GM12878 (cell line): ENCODE results near the gene AK8. TPM values are rescaled to one million over a fixed set of nuclear protein-coding genes. Genes with fewer than 3 reads are reported as not detected.

ENCODE experiments used
- ATAC-seq: fragments of 200-7000 bp; cut with Tn5 transposase; 3 replicates; pipeline ENCODE4 v1.9.1; 2020; ENCODE audit warnings: mild to moderate bottlenecking, moderate library complexity
- BruUV-seq: library from RNA; stranded (reverse); fragments of 400-500 nt; replicated peaks from 2 replicates; lab custom pipeline; 2021; lab: Mats Ljungman, UMichigan
- CTCF ChIA-PET: fragments of 300-600 bp; sonication (Branson Sonifier 250); formaldehyde crosslinking; extraction: SDS; loops from one replicate; lab custom pipeline; 2021; ENCODE audit warnings: inconsistent platforms; lab: Yijun Ruan, JAX
- POLR2A ChIA-PET: fragments of 350-600 bp; formaldehyde crosslinking; extraction: SDS; loops from one replicate; lab custom pipeline; 2021; ENCODE audit warnings: inconsistent platforms; lab: Charles Lee
- RAD21 ChIA-PET: fragments of 300-600 bp; sonication (Branson Sonifier 250); formaldehyde crosslinking; loops from one replicate; lab custom pipeline; 2023; ENCODE audit warnings: antibody characterized with exemption; ENCODE audit not compliant: unreplicated experiment; lab: Charles Lee
- SMC1A ChIA-PET: fragments of 300-600 bp; sonication (Branson Sonifier 250); formaldehyde crosslinking; loops from one replicate; lab custom pipeline; 2023; ENCODE audit not compliant: unreplicated experiment, uncharacterized antibody; lab: Charles Lee
- DNase-seq: peaks from one replicate; pipeline ENCODE4 v3.0.0-alpha.2; 2011; ENCODE audit warnings: low read depth, low spot score
- FAIRE-seq: peaks from 3 replicates; lab custom pipeline; 2011; peaks lifted over from hg19 to GRCh38; lab: Jason Lieb, UNC
- H2AFZ ChIP-seq: 2 replicates; pipeline ENCODE4 v1.6.0; 2011; ENCODE audit warnings: low read depth, low read length, control low read depth; ENCODE audit not compliant: control insufficient read depth
- H3K27ac ChIP-seq: 2 replicates; pipeline ENCODE4 v1.5.1; 2011; ENCODE audit warnings: control low read depth; ENCODE audit not compliant: control insufficient read depth, insufficient read depth
- H3K27me3 ChIP-seq, 2 experiments: replicated peaks in 1 of 2; 2 replicates each; pipeline versions ENCODE4 v1.6.0 to v1.6.1; 2011; ENCODE audit warnings: low read length in 1 of 2; ENCODE audit not compliant: control insufficient read depth in 2 of 2, insufficient read depth in 2 of 2
- H3K36me3 ChIP-seq, 2 experiments: 2 replicates each; pipeline ENCODE4 v1.5.1; 2011; ENCODE audit warnings: low read length in 1 of 2; ENCODE audit not compliant: control insufficient read depth in 2 of 2, insufficient read depth in 2 of 2
- H3K4me1 ChIP-seq: 2 replicates; pipeline ENCODE4 v1.6.1; 2011; ENCODE audit warnings: mild to moderate bottlenecking, low read length, moderate library complexity, mixed read lengths; ENCODE audit not compliant: control insufficient read depth, insufficient read depth
- H3K4me2 ChIP-seq: 2 replicates; pipeline ENCODE4 v1.6.0; 2011; ENCODE audit warnings: control low read depth; ENCODE audit not compliant: control insufficient read depth, insufficient read depth
- H3K4me3 ChIP-seq: fragments of 200-600 bp; sonication (generic); 2 replicates; pipeline ENCODE4 v1.5.1; 2016
- H3K79me2 ChIP-seq: 2 replicates; pipeline ENCODE4 v1.6.0; 2011; ENCODE audit warnings: low read length; ENCODE audit not compliant: control insufficient read depth, insufficient read depth
- H3K9ac ChIP-seq: 2 replicates; pipeline ENCODE4 v1.8.0; 2011; ENCODE audit warnings: low read length, control low read depth, mixed read lengths; ENCODE audit not compliant: control insufficient read depth, insufficient read depth
- H3K9me3 ChIP-seq: replicated peaks from 3 replicates; pipeline ENCODE4 v1.5.1; 2011; ENCODE audit warnings: mild to moderate bottlenecking, low read length; ENCODE audit not compliant: control insufficient read depth, insufficient read depth
- H4K20me1 ChIP-seq: 2 replicates; pipeline ENCODE4 v1.6.0; 2011; ENCODE audit not compliant: control insufficient read depth, insufficient read depth
- CBFB ChIP-seq: IDR thresholded peaks from 2 replicates; pipeline ENCODE4 v1.6.1; 2016; ENCODE audit warnings: antibody characterized with exemption, low read depth
- CBX3 ChIP-seq: fragments of 200-600 bp; sonication (generic); IDR thresholded peaks from 2 replicates; pipeline ENCODE4 v1.6.1; 2016; ENCODE audit warnings: low read depth, borderline replicate concordance
- CHD4 ChIP-seq: fragments of 200-600 bp; sonication (generic); IDR thresholded peaks from 2 replicates; pipeline ENCODE4 v1.6.1; 2016; ENCODE audit warnings: mild to moderate bottlenecking
- EZH2 ChIP-seq: IDR thresholded peaks from 2 replicates; pipeline ENCODE4 v1.6.1; 2012; ENCODE audit warnings: low read depth, mild to moderate bottlenecking, control low read depth, inconsistent platforms, low read length, borderline replicate concordance; ENCODE audit not compliant: control insufficient read depth
- HCFC1 ChIP-seq: fragments of 150-350 bp; IDR thresholded peaks from 2 replicates; pipeline ENCODE4 v1.6.1; 2014; ENCODE audit warnings: low read length
- IKZF2 ChIP-seq, 2 experiments: fragments of 450-650 bp; IDR thresholded peaks; 2 replicates each; pipeline ENCODE4 v1.6.1; 2017; ENCODE audit warnings: mild to moderate bottlenecking in 2 of 2, moderate library complexity in 2 of 2
- MXI1 ChIP-seq: fragments of 150-350 bp; IDR thresholded peaks from 2 replicates; pipeline ENCODE4 v1.6.1; 2011; ENCODE audit warnings: low read depth, mild to moderate bottlenecking, inconsistent platforms, low read length, improper control_type of control experiment
- MYC ChIP-seq: IDR thresholded peaks from 2 replicates; pipeline ENCODE4 v1.6.1; 2011; ENCODE audit warnings: mild to moderate bottlenecking, low read length, moderate library complexity, inconsistent platforms; ENCODE audit not compliant: insufficient read depth, insufficient replicate concordance, insufficient read length, severe bottlenecking
- POLR2AphosphoS2 ChIP-seq: IDR thresholded peaks from 2 replicates; pipeline ENCODE4 v1.6.1; 2011; ENCODE audit warnings: low read depth, mild to moderate bottlenecking, low read length, improper control_type of control experiment, moderate library complexity
- POU2F2 ChIP-seq: IDR thresholded peaks from 3 replicates; pipeline ENCODE4 v1.6.1; 2011; ENCODE audit warnings: low read depth, mild to moderate bottlenecking, low read length, borderline replicate concordance
- SMAD5 ChIP-seq: IDR thresholded peaks from 2 replicates; pipeline ENCODE4 v1.6.1; 2016; ENCODE audit warnings: antibody characterized with exemption, low read depth
- SUPT20H ChIP-seq: IDR thresholded peaks from 2 replicates; pipeline ENCODE4 v1.6.1; 2011; ENCODE audit warnings: low read depth, mild to moderate bottlenecking, low read length, moderate library complexity, borderline replicate concordance; ENCODE audit not compliant: control insufficient read depth
- TARDBP ChIP-seq: IDR thresholded peaks from 2 replicates; pipeline ENCODE4 v1.6.1; 2016; ENCODE audit warnings: borderline replicate concordance
- ZNF217 ChIP-seq: fragments of 450-650 bp; IDR thresholded peaks from 2 replicates; pipeline ENCODE4 v1.6.1; 2017; ENCODE audit warnings: antibody characterized with exemption, mild to moderate bottlenecking
- ZSCAN29 ChIP-seq: fragments of 450-650 bp; IDR thresholded peaks from 2 replicates; pipeline ENCODE4 v1.6.1; 2017; ENCODE audit warnings: mild to moderate bottlenecking, moderate library complexity
- ZZZ3 ChIP-seq: IDR thresholded peaks from 2 replicates; pipeline ENCODE4 v1.6.1; 2011; ENCODE audit warnings: low read depth; ENCODE audit not compliant: control insufficient read depth, insufficient read length
- WGBS: methylation state at CpG from one replicate; pipeline ENCODE4 v1.1.6; 2016; ENCODE audit warnings: low lambda C conversion rate; ENCODE audit not compliant: insufficient replicate concordance, insufficient coverage; ENCODE audit errors: missing lambda C conversion rate; 5-methylcytosine and 5-hydroxymethylcytosine counted together
- in situ Hi-C: fragments of 300-500 bp; cut with MboI; formaldehyde crosslinking; loops from 9 replicates; pipeline ENCODE4 v1.14.3; 2018; ENCODE audit warnings: mixed read lengths
- intact Hi-C: fragments of 100-400 bp; cut with micrococcal nuclease; formaldehyde crosslinking; loops from one replicate; pipeline ENCODE4 v1.14.2; 2022; ENCODE audit not compliant: unreplicated experiment
- polyA plus RNA-seq, 11 experiments: library from polyadenylated mRNA; depleted of rRNA in 4 of 11; unstranded in 6 of 11; stranded (reverse) in 5 of 11; fragments of >200 nt; fragmentation: Nextera tagmentation in 4 of 11; fragmentation: Illumina TruSeq in 1 of 11; extraction: Ambion mirVana in 4 of 11; extraction: Trizol in 1 of 11; gene quantifications; 1 replicate in 1 of 11; 2 replicates in 10 of 11; pipeline versions ENCODE4 v1.2.1 to v1.2.3, GENCODE V29; 2011 to 2016; ENCODE audit warnings: inconsistent platforms in 2 of 11, missing spikeins in 2 of 11, low read depth in 1 of 11
- total RNA-seq, 4 experiments: library from RNA; depleted of rRNA in 3 of 4; stranded (reverse); fragments of >200 nt in 3 of 4; fragmentation: Illumina TruSeq in 1 of 4; extraction: Trizol in 1 of 4; gene quantifications; 2 replicates each; pipeline versions ENCODE4 v1.2.1 to v1.2.3, GENCODE V29; 2013 to 2021
- TF ChIP-seq, protein P1 (sequence below): fragments of 450-650 bp; IDR thresholded peaks from 2 replicates; pipeline ENCODE4 v1.6.1; 2017; ENCODE audit warnings: mild to moderate bottlenecking, moderate library complexity
- TF ChIP-seq, protein P2 (sequence below): fragments of 450-650 bp; IDR thresholded peaks from 2 replicates; pipeline ENCODE4 v1.6.1; 2017; ENCODE audit warnings: mild to moderate bottlenecking, low read depth, inconsistent platforms; ENCODE audit not compliant: poor library complexity, severe bottlenecking

The AK8 gene
- total and polyA plus RNA-seq, 10 of the 15 experiments (the other 5 are each of a cell fraction or from before 2014, with no cell fraction given) = 0.03 to 0.12 (median 0.06) TPM; not detected in 5

DNA sequence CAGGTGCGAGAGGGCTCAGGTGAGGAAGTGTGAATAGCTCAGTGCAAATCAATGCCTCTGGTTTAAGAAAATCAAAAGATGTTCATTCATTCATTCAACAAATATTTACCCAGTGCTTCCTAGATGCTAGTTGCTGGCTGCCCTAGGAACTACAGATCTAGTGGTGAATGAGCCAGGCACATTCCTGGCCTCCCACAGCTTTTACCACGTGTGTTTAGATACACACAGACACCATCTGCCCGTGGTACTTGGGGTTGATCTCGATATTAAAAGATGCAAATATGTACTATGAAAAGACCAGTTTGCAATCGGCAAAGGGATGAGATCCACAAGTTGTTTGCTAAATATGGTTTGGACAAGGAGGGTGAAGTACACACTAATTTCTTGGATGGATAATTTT, 129.6 kb downstream of the AK8 start:
- H3K4me1 ChIP-seq = no peaks in the 10 kb centered on the region
- intact Hi-C loops (no loop called here), in situ Hi-C loops (no loop called here)
- ChIA-PET SMC1A (no interaction called here), RAD21 (interaction anchor here (0.7 kb wide), 1 partner anchor 50 kb away, joined by 3 read pairs; no protein-coding TSS in a partner anchor), CTCF (no interaction called here), POLR2A (no interaction called here)
- H2AFZ ChIP-seq = no peak overlapping the region
- ATAC-seq = no peak
- BruUV-seq = no TSS peak
- H3K9ac ChIP-seq = no peak overlapping the region
- no peak overlapping the region for H3K27ac ChIP-seq
- no peak for DNase-seq
- no peaks in the 10 kb centered on the region for H4K20me1 ChIP-seq
- 20% methylated on average over 5 of the region's 5 CpGs for WGBS
- H3K4me3 ChIP-seq = no peak overlapping the region
- no peaks in the 10 kb centered on the region for H3K79me2 ChIP-seq
- peaks cover 4 to 11% of the 10 kb centered on the region in 2 experiments for H3K27me3 ChIP-seq
- no peaks in the 10 kb centered on the region for H3K36me3 ChIP-seq
- no peak for FAIRE-seq
- H3K4me2 ChIP-seq = no peak overlapping the region
- H3K9me3 ChIP-seq = no peaks in the 10 kb centered on the region
- TF ChIP-seq TARDBP (no peak), ZZZ3 (no peak), ZNF217 (no peak), ZSCAN29 (no peak), MYC (no peak), SUPT20H (no peak), EZH2 (no peak), POU2F2 (no peak), IKZF2 (IDR thresholded peaks at IDR 0.05) (no peak), POLR2AphosphoS2 (no peak), SMAD5 (no peak), CHD4 (no peak), HCFC1 (no peak), MXI1 (no peak), CBX3 (no peak), CBFB (no peak)
- TF ChIP-seq, protein P1, sequence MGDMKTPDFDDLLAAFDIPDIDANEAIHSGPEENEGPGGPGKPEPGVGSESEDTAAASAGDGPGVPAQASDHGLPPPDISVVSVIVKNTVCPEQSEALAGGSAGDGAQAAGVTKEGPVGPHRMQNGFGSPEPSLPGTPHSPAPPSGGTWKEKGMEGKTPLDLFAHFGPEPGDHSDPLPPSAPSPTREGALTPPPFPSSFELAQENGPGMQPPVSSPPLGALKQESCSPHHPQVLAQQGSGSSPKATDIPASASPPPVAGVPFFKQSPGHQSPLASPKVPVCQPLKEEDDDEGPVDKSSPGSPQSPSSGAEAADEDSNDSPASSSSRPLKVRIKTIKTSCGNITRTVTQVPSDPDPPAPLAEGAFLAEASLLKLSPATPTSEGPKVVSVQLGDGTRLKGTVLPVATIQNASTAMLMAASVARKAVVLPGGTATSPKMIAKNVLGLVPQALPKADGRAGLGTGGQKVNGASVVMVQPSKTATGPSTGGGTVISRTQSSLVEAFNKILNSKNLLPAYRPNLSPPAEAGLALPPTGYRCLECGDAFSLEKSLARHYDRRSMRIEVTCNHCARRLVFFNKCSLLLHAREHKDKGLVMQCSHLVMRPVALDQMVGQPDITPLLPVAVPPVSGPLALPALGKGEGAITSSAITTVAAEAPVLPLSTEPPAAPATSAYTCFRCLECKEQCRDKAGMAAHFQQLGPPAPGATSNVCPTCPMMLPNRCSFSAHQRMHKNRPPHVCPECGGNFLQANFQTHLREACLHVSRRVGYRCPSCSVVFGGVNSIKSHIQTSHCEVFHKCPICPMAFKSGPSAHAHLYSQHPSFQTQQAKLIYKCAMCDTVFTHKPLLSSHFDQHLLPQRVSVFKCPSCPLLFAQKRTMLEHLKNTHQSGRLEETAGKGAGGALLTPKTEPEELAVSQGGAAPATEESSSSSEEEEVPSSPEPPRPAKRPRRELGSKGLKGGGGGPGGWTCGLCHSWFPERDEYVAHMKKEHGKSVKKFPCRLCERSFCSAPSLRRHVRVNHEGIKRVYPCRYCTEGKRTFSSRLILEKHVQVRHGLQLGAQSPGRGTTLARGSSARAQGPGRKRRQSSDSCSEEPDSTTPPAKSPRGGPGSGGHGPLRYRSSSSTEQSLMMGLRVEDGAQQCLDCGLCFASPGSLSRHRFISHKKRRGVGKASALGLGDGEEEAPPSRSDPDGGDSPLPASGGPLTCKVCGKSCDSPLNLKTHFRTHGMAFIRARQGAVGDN = no peak
- TF ChIP-seq, protein P2, sequence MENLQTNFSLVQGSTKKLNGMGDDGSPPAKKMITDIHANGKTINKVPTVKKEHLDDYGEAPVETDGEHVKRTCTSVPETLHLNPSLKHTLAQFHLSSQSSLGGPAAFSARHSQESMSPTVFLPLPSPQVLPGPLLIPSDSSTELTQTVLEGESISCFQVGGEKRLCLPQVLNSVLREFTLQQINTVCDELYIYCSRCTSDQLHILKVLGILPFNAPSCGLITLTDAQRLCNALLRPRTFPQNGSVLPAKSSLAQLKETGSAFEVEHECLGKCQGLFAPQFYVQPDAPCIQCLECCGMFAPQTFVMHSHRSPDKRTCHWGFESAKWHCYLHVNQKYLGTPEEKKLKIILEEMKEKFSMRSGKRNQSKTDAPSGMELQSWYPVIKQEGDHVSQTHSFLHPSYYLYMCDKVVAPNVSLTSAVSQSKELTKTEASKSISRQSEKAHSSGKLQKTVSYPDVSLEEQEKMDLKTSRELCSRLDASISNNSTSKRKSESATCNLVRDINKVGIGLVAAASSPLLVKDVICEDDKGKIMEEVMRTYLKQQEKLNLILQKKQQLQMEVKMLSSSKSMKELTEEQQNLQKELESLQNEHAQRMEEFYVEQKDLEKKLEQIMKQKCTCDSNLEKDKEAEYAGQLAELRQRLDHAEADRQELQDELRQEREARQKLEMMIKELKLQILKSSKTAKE = no peak
